Upper lobe of left lung (tissue), 4 donors: ENCODE results near the gene IFI27L2.

ENCODE experiments used
- EP300 ChIP-seq, 4 donors: sonication (generic); formaldehyde crosslinking; IDR thresholded peaks; one replicate each; pipeline ENCODE4 v1.5.1; 2017; ENCODE audit warnings: antibody characterized with exemption in 4 of 4, control low read depth in 2 of 4
- POLR2A ChIP-seq, 4 donors: fragments of 450-650 bp; IDR thresholded peaks; one replicate each; pipeline ENCODE4 v1.5.1; 2016 to 2017; ENCODE audit warnings: antibody characterized with exemption in 4 of 4, mild to moderate bottlenecking in 2 of 4
- POLR2AphosphoS5 ChIP-seq, 2 donors: sonication (generic); formaldehyde crosslinking; IDR thresholded peaks; one replicate each; pipeline ENCODE4 v1.5.1; 2017; ENCODE audit warnings: antibody characterized with exemption in 2 of 2
- TF ChIP-seq, protein P1 (sequence below), 6 experiments: fragments of 450-650 bp in 4 of 6; fragments of 200-600 bp in 2 of 6; sonication (generic) in 2 of 6; IDR thresholded peaks; one replicate each; pipeline ENCODE4 v1.5.1; 2016 to 2019; ENCODE audit warnings: antibody characterized with exemption in 6 of 6

GRCh38 chr14:94120667-94121340 is 8.6 kb downstream of the IFI27L2 start:
- TF ChIP-seq POLR2AphosphoS5 (IDR thresholded peaks at IDR 0.05) (no peak), EP300 (IDR thresholded peaks at IDR 0.05) (no peak), POLR2A (IDR thresholded peaks at IDR 0.05) (no peak)
- TF ChIP-seq, protein P1, sequence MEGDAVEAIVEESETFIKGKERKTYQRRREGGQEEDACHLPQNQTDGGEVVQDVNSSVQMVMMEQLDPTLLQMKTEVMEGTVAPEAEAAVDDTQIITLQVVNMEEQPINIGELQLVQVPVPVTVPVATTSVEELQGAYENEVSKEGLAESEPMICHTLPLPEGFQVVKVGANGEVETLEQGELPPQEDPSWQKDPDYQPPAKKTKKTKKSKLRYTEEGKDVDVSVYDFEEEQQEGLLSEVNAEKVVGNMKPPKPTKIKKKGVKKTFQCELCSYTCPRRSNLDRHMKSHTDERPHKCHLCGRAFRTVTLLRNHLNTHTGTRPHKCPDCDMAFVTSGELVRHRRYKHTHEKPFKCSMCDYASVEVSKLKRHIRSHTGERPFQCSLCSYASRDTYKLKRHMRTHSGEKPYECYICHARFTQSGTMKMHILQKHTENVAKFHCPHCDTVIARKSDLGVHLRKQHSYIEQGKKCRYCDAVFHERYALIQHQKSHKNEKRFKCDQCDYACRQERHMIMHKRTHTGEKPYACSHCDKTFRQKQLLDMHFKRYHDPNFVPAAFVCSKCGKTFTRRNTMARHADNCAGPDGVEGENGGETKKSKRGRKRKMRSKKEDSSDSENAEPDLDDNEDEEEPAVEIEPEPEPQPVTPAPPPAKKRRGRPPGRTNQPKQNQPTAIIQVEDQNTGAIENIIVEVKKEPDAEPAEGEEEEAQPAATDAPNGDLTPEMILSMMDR (IDR thresholded peaks at IDR 0.05), result no peak
